Fibroblast of mammary gland (primary cell): Measurements from ENCODE around the gene HSD17B1.

Source experiments
- DNase-seq: peaks from one replicate; pipeline ENCODE4 v3.0.0-alpha.2; 2010; ENCODE audit warnings: low read depth
- H3K4me3 ChIP-seq: 2 replicates; pipeline ENCODE4 v1.5.1; 2011; ENCODE audit warnings: low read depth, mild to moderate bottlenecking, low read length, moderate library complexity; ENCODE audit not compliant: control insufficient read depth
- TF ChIP-seq, protein P1 (sequence below): conservative IDR thresholded peaks from 2 replicates; pipeline ENCODE4 v1.5.1; 2011; ENCODE audit warnings: low read depth, low read length, inconsistent platforms; ENCODE audit not compliant: control insufficient read depth, insufficient read depth

HSD17B1 gene

DNA sequence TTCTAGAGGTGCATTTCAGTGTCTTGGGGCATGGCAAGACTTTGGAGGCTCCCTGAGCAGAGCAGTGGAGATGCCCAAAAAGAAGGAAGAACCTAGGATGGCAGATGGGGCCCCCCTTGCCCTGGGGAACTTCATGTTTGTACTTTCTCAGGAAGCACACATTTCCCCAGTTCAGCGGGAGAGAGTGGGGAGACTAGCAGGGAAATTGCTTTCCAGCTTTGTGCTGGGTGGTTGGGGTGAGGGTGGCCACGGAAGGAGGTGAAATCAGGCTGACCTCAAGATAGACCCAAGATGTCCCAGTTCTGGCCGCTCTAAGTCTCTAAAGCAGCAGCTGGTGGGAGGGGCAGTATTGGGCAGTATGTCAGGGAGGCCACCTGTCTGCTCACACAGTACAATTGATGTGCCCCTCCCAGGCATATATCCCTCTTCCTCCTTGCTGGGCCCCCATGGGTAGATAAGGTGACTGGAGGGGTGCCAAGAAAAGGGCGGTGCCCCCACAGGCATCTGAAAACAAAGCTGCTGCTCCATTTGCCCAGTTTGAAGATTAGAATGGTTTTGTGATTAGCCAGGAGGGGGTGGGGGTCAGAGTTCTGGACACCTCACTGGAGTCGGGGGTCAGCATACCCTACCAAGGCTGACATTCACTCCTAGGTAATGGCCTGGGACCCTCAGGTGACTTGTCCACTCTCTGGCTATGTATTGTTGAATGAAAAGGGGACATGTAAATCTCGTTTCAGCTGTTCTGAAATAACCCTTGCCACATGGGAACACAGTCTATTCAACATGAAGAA lies 33.8 kb upstream of the HSD17B1 start:
- H3K4me3 ChIP-seq: no peak overlapping the region
- DNase-seq: no peak
- TF ChIP-seq, protein P1, sequence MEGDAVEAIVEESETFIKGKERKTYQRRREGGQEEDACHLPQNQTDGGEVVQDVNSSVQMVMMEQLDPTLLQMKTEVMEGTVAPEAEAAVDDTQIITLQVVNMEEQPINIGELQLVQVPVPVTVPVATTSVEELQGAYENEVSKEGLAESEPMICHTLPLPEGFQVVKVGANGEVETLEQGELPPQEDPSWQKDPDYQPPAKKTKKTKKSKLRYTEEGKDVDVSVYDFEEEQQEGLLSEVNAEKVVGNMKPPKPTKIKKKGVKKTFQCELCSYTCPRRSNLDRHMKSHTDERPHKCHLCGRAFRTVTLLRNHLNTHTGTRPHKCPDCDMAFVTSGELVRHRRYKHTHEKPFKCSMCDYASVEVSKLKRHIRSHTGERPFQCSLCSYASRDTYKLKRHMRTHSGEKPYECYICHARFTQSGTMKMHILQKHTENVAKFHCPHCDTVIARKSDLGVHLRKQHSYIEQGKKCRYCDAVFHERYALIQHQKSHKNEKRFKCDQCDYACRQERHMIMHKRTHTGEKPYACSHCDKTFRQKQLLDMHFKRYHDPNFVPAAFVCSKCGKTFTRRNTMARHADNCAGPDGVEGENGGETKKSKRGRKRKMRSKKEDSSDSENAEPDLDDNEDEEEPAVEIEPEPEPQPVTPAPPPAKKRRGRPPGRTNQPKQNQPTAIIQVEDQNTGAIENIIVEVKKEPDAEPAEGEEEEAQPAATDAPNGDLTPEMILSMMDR: no peak

DNA sequence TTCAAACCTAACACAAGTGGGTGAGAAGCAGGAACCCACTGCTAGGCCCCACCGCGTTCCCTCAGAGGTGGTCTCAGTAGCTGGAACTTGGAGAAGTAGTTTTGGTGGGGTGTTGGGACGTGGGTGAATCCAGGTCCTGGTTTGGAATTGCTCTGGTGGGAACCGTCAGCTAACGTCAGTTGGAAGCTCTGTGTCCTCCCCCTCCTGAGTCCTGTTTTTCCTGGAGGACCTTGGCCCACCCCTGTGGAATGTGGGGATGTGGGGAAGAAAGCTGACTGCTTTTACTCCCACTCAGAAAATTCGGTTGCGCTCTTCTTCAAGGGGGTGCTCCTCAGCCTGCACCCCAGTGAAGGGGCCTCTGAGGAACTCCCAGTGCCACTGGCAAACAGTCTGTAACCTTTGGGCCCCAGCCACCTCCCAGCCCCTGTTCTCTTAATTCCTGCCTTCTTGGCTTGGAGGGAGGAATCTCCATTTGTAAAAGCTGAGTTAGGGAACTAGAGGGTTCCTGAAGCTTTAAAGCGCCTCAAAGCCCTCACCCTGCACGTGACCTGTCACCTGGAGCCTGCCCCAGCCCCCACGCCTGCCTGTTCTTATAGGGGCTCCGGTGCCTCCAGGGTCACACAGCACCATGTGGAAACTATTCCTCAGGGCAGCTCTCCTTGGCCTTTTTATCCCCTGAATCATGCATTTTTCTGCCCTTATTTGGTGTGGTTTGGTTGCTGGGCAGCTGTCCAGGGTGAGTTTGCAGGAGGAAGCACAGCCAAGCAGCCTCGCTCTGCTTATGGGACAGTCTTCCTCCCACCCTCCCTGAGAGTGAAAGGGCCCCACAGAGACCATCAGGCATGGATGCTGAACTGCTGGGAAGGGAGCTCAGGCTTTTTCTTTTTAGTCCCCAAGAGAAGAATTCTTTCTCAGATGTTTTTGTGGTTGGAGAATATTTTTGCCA lies 32.9 kb upstream of the HSD17B1 start:
- TF ChIP-seq, protein P1: no peak
- H3K4me3 ChIP-seq: no peak overlapping the region
- DNase-seq: peak; percentile 98

DNA sequence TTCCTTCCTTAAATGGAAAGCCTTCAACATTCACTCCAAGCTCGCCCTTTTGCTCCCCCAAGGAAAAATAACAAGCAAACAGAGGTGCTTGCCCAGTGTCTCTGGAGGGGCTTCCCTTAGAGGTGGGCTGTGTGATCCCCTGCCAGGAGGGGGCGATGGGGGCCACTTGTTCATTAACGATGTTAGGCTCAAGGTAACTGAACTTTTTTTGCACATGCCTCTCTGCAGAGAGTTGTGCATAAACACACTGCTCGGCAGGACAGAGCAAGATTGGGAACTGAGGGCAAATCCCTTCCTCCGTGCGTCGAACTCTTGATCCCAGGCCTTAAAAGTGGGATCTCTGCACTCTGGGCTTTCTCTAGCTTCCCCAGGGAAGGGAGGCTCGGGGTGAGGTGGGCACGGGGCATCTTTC lies 32.2 kb upstream of the HSD17B1 start:
- H3K4me3 ChIP-seq: no peak overlapping the region
- TF ChIP-seq, protein P1: peak; percentile 7
- no peak for DNase-seq

DNA sequence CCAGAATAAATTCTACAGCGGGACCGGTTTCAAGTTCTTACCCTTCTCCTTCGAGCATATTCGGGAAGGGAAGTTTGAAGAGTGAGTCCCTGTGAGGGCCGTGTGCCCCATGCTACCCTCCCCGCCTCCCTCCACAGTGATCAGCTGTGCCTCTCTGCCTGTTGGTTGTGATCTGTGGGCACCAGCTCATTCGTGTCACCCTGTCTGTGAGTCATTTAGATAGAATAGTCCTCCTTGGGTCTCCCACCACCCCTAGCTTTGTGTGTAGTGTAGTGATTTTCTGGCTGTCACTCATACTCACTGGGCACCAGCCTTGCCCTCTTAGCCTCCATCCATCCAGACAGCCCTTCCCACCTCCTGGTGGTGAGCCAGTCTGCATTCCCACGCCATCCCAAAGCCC lies 31.7 kb upstream of the HSD17B1 start:
- TF ChIP-seq, protein P1: no peak
- no peak for DNase-seq
- H3K4me3 ChIP-seq: no peak overlapping the region

DNA sequence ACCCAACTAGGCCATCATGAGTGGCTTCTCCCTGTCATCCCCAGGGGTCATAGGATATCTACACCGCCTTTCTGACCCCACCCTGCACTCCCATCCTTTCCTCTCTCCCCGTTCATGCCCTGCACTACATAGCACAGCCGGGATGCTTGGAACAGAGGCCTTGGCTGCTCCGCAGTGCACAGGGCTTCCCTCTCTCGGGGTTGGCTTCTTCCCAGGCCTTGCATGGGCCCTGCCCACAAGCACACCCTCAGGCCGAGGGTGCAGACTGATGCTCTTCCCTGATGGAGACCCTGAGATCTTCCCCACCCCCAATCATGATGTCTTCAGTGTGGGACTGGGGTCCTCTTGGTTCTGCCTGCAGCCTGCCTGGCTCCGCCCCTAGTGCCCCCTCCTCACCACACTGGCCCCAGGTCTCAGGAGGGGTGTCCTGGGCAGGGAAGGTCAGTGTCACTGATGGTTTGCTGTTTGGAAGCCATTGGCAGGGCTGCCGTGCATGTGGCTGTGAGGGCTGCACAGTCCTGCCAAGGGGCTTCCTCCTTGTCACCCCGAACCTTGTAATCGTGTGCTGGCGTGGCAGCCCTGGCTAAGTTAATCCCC lies 31.0 kb upstream of the HSD17B1 start:
- no peak overlapping the region for H3K4me3 ChIP-seq
- TF ChIP-seq, protein P1: no peak
- no peak for DNase-seq

DNA sequence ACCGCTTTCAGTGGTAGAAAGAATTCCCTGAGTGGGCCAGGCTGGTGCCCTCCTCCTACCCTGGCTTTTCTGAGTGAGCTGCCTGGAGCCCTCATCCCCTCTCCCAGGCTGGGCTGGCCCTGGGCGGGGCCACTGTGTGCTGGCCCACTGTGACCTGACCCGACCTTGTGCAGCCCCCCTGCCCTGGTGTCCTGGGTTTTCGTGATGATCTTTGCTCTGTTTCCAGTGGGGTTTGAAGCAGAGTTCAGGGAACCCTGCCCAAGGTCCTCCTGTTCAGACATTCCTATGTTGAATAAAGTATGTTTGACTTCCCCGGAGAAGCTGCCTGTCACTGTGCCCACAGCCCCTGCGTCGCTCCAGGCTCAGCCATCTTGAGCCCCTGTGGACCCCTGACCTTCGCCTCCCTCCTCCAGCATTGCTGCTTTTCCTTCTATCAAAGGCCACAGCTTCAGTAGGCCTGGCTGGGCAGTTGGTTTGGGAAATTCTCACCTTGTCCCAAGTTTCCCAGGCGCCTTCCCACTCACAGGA lies 30.4 kb upstream of the HSD17B1 start:
- no peak for DNase-seq
- H3K4me3 ChIP-seq: no peak overlapping the region
- TF ChIP-seq, protein P1: no peak
